SK-N-SH treated with all-trans-retinoic acid at 6 μM for 48 hours (cell line): Measurements from ENCODE around the gene PLCH2.

Source experiments
- ATAC-seq: fragments of 200-7000 bp; cut with Tn5 transposase; 3 replicates; pipeline ENCODE4 v1.9.1; 2020; ENCODE audit warnings: mild to moderate bottlenecking, moderate library complexity
- ARNTL ChIP-seq: fragments of 450-650 bp; formaldehyde crosslinking; IDR thresholded peaks from 2 replicates; pipeline ENCODE4 v1.5.0; 2020; ENCODE audit warnings: low read depth, mild to moderate bottlenecking, moderate library complexity, borderline replicate concordance
- BACH2 ChIP-seq: fragments of 250-450 bp; sonication (Bioruptor Pico); IDR thresholded peaks from 2 replicates; pipeline ENCODE4 v1.9.0; 2021; ENCODE audit warnings: mild to moderate bottlenecking, borderline replicate concordance
- ESRRG ChIP-seq: fragments of 250-450 bp; sonication (Bioruptor Pico); IDR thresholded peaks from 2 replicates; pipeline ENCODE4 v1.6.1; 2021; ENCODE audit warnings: mild to moderate bottlenecking
- GLIS3 ChIP-seq: fragments of 250-450 bp; sonication (Bioruptor Pico); IDR thresholded peaks from 2 replicates; pipeline ENCODE4 v1.5.0; 2020; ENCODE audit warnings: mild to moderate bottlenecking, moderate library complexity
- ISL1 ChIP-seq: fragments of 250-450 bp; sonication (Bioruptor Pico); IDR thresholded peaks from 2 replicates; pipeline ENCODE4 v2.1.2; 2022; ENCODE audit warnings: mild to moderate bottlenecking, moderate library complexity
- OSR1 ChIP-seq: fragments of 250-450 bp; sonication (Bioruptor Pico); IDR thresholded peaks from 2 replicates; pipeline ENCODE4 v1.8.0; 2022; ENCODE audit warnings: moderate library complexity, mild to moderate bottlenecking, inconsistent platforms
- PPARA ChIP-seq: fragments of 250-450 bp; sonication (Bioruptor Pico); IDR thresholded peaks from 2 replicates; pipeline ENCODE4 v1.5.0; 2020; ENCODE audit warnings: mild to moderate bottlenecking, borderline replicate concordance
- RARB ChIP-seq: fragments of 250-450 bp; sonication (Bioruptor Pico); IDR thresholded peaks from 2 replicates; pipeline ENCODE4 v1.8.0; 2021; ENCODE audit warnings: mild to moderate bottlenecking, moderate library complexity
- SNAI2 ChIP-seq: fragments of 250-450 bp; sonication (Bioruptor Pico); IDR thresholded peaks from 2 replicates; pipeline ENCODE4 v1.5.0; 2020; ENCODE audit warnings: mild to moderate bottlenecking, moderate library complexity
- TCF4 ChIP-seq: fragments of 250-450 bp; sonication (Bioruptor Pico); IDR thresholded peaks from 2 replicates; pipeline ENCODE4 v1.8.0; 2021; ENCODE audit warnings: mild to moderate bottlenecking, moderate library complexity, borderline replicate concordance
- ZC3H10 ChIP-seq: fragments of 250-450 bp; sonication (Bioruptor Pico); IDR thresholded peaks from 2 replicates; pipeline ENCODE4 v1.5.1; 2021; ENCODE audit warnings: mild to moderate bottlenecking, moderate library complexity
- ZFP30 ChIP-seq: fragments of 450-650 bp; formaldehyde crosslinking; IDR thresholded peaks from 2 replicates; pipeline ENCODE4 v1.5.0; 2022; ENCODE audit warnings: mild to moderate bottlenecking, moderate library complexity
- ZNF565 ChIP-seq: fragments of 450-650 bp; formaldehyde crosslinking; conservative IDR thresholded peaks from 2 replicates; pipeline ENCODE4 v1.5.0; 2020; ENCODE audit warnings: low read depth, mild to moderate bottlenecking, moderate library complexity
- ZNF70 ChIP-seq: fragments of 450-650 bp; formaldehyde crosslinking; IDR thresholded peaks from 2 replicates; pipeline ENCODE4 v1.5.0; 2020; ENCODE audit warnings: mild to moderate bottlenecking, moderate library complexity
- TF ChIP-seq, protein P1 (sequence below): fragments of 250-450 bp; sonication (Bioruptor Pico); IDR thresholded peaks from 2 replicates; pipeline ENCODE4 v1.8.0; 2020; ENCODE audit warnings: mild to moderate bottlenecking, moderate library complexity, borderline replicate concordance
- TF ChIP-seq, protein P2 (sequence below): fragments of 250-450 bp; sonication (Bioruptor Pico); IDR thresholded peaks from 2 replicates; pipeline ENCODE4 v1.8.0; 2021; ENCODE audit warnings: low read depth, mild to moderate bottlenecking, moderate library complexity, borderline replicate concordance
- TF ChIP-seq, protein P3 (sequence below): fragments of 250-450 bp; sonication (Bioruptor Pico); IDR thresholded peaks from 2 replicates; pipeline ENCODE4 v1.5.1; 2021; ENCODE audit warnings: mild to moderate bottlenecking, moderate library complexity
- TF ChIP-seq, protein P4 (sequence below): fragments of 250-450 bp; sonication (Bioruptor Pico); IDR thresholded peaks from 2 replicates; pipeline ENCODE4 v1.5.1; 2020; ENCODE audit warnings: low read depth, mild to moderate bottlenecking, moderate library complexity
- TF ChIP-seq, protein P5 (sequence below): fragments of 250-450 bp; sonication (Bioruptor Pico); IDR thresholded peaks from 2 replicates; pipeline ENCODE4 v1.5.0; 2020; ENCODE audit warnings: mild to moderate bottlenecking, moderate library complexity

PLCH2 gene

DNA sequence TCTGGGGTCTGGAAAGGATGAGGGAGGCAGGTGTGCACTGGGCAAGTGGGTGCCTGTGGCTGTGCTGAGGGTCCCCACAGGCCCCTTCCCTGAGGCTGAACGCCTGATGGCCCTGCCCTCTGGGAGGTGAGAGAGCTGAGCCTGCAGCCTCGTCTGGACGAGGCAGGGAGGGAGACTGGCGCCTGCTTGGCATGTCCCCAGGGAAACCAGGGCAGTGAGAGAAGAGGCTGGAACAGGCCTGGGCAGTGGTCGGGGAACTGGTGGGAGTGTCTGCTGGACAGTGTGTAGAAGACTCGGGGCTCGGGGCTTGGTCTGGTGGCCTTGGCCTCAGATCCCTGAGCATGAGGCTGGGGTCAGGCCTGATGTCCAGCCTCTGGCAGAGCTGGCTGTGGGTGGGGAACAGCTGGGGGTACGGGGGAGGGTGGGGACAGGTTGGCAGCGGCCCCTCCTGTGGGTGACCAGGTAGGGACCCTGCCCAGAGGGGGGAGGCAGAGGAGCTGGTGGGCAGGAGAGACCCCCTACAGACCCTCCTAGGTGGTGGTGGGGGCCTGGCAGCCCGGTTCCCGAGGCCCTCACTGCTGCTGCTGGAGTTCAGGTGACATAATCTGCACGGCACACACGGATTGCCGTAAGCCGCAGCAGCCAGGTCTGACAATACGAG is 30.8 kb upstream of the PLCH2 start:
- TF ChIP-seq SNAI2 (CRISPR knock-in tag), result no peak
- TF ChIP-seq, protein P1, sequence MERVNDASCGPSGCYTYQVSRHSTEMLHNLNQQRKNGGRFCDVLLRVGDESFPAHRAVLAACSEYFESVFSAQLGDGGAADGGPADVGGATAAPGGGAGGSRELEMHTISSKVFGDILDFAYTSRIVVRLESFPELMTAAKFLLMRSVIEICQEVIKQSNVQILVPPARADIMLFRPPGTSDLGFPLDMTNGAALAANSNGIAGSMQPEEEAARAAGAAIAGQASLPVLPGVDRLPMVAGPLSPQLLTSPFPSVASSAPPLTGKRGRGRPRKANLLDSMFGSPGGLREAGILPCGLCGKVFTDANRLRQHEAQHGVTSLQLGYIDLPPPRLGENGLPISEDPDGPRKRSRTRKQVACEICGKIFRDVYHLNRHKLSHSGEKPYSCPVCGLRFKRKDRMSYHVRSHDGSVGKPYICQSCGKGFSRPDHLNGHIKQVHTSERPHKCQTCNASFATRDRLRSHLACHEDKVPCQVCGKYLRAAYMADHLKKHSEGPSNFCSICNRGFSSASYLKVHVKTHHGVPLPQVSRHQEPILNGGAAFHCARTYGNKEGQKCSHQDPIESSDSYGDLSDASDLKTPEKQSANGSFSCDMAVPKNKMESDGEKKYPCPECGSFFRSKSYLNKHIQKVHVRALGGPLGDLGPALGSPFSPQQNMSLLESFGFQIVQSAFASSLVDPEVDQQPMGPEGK (CRISPR knock-in tag), result no peak
- no peak for TF ChIP-seq ESRRG (CRISPR knock-in tag)
- TF ChIP-seq, protein P2, sequence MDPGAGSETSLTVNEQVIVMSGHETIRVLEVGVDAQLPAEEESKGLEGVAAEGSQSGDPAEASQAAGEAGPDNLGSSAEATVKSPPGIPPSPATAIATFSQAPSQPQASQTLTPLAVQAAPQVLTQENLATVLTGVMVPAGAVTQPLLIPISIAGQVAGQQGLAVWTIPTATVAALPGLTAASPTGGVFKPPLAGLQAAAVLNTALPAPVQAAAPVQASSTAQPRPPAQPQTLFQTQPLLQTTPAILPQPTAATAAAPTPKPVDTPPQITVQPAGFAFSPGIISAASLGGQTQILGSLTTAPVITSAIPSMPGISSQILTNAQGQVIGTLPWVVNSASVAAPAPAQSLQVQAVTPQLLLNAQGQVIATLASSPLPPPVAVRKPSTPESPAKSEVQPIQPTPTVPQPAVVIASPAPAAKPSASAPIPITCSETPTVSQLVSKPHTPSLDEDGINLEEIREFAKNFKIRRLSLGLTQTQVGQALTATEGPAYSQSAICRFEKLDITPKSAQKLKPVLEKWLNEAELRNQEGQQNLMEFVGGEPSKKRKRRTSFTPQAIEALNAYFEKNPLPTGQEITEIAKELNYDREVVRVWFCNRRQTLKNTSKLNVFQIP (CRISPR knock-in tag), result no peak
- TF ChIP-seq RARB (CRISPR knock-in tag), result no peak
- TF ChIP-seq ISL1 (CRISPR knock-in tag), result no peak
- TF ChIP-seq, protein P3, sequence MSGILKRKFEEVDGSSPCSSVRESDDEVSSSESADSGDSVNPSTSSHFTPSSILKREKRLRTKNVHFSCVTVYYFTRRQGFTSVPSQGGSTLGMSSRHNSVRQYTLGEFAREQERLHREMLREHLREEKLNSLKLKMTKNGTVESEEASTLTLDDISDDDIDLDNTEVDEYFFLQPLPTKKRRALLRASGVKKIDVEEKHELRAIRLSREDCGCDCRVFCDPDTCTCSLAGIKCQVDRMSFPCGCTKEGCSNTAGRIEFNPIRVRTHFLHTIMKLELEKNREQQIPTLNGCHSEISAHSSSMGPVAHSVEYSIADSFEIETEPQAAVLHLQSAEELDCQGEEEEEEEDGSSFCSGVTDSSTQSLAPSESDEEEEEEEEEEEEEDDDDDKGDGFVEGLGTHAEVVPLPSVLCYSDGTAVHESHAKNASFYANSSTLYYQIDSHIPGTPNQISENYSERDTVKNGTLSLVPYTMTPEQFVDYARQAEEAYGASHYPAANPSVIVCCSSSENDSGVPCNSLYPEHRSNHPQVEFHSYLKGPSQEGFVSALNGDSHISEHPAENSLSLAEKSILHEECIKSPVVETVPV (CRISPR knock-in tag), result no peak
- TF ChIP-seq OSR1, result no peak
- TF ChIP-seq ZFP30 (CRISPR knock-in tag), result no peak
- no peak for TF ChIP-seq ZNF70 (CRISPR knock-in tag)
- TF ChIP-seq BACH2 (CRISPR knock-in tag), result no peak
- ATAC-seq, result no peak

DNA sequence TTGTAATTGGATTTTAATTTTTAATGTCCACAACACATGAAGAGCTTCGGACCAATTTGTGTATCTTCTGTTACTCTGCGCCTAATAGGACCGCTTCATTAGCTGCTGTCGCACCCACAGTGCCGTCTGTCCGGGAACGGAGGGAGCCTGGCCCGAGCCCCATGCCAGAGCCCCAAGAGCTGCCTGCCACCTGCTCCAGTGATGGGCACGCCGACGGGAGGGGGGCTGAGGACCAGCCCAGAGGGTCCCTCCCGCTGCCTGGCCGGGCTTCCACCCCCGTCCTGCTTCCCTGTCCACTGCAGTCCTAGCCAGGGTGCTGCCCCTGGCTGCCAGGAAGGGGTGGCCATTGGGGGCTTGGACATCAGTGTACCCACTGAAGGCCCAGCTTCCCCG is 30.3 kb upstream of the PLCH2 start:
- ATAC-seq, result no peak
- TF ChIP-seq, protein P4, sequence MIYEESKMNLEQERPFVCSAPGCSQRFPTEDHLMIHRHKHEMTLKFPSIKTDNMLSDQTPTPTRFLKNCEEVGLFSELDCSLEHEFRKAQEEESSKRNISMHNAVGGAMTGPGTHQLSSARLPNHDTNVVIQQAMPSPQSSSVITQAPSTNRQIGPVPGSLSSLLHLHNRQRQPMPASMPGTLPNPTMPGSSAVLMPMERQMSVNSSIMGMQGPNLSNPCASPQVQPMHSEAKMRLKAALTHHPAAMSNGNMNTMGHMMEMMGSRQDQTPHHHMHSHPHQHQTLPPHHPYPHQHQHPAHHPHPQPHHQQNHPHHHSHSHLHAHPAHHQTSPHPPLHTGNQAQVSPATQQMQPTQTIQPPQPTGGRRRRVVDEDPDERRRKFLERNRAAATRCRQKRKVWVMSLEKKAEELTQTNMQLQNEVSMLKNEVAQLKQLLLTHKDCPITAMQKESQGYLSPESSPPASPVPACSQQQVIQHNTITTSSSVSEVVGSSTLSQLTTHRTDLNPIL, result no peak
- TF ChIP-seq GLIS3 (CRISPR knock-in tag), result no peak
- no peak for TF ChIP-seq ISL1 (CRISPR knock-in tag)
- no peak for TF ChIP-seq ZC3H10 (CRISPR knock-in tag)
- no peak for TF ChIP-seq BACH2 (CRISPR knock-in tag)
- TF ChIP-seq ARNTL (CRISPR knock-in tag), result no peak
- TF ChIP-seq PPARA, result no peak

DNA sequence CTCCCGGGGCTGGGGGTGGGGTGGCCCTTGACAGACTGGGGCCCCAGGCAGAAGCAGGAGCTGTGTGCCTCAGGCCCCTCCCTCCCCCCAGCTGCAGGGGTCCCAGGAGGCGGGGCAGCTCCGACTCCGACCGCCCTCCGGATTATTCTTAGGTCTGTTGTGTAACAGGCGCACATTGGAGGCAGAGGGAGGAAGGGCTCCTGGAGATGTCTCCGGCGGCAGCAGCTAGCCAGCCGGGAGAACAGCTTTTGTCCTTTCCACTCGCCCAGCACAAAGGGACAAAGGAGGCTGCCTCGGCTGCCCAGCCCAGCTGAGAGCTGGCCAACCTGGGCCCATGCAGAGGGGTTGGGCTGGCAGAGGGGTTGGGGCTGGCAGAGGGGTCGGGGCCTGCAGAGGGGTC is 29.7 kb upstream of the PLCH2 start:
- no peak for ATAC-seq
- TF ChIP-seq OSR1 (no peak), ZC3H10 (CRISPR knock-in tag) (no peak), TCF4 (CRISPR knock-in tag) (no peak), ZFP30 (CRISPR knock-in tag) (no peak), ZNF565 (CRISPR knock-in tag) (no peak), ESRRG (CRISPR knock-in tag) (no peak), GLIS3 (CRISPR knock-in tag) (no peak), ARNTL (CRISPR knock-in tag) (no peak), RARB (CRISPR knock-in tag) (no peak)
- TF ChIP-seq, protein P2 (CRISPR knock-in tag), result no peak
- TF ChIP-seq, protein P5, sequence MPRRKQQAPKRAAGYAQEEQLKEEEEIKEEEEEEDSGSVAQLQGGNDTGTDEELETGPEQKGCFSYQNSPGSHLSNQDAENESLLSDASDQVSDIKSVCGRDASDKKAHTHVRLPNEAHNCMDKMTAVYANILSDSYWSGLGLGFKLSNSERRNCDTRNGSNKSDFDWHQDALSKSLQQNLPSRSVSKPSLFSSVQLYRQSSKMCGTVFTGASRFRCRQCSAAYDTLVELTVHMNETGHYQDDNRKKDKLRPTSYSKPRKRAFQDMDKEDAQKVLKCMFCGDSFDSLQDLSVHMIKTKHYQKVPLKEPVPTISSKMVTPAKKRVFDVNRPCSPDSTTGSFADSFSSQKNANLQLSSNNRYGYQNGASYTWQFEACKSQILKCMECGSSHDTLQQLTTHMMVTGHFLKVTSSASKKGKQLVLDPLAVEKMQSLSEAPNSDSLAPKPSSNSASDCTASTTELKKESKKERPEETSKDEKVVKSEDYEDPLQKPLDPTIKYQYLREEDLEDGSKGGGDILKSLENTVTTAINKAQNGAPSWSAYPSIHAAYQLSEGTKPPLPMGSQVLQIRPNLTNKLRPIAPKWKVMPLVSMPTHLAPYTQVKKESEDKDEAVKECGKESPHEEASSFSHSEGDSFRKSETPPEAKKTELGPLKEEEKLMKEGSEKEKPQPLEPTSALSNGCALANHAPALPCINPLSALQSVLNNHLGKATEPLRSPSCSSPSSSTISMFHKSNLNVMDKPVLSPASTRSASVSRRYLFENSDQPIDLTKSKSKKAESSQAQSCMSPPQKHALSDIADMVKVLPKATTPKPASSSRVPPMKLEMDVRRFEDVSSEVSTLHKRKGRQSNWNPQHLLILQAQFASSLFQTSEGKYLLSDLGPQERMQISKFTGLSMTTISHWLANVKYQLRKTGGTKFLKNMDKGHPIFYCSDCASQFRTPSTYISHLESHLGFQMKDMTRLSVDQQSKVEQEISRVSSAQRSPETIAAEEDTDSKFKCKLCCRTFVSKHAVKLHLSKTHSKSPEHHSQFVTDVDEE (CRISPR knock-in tag), result no peak
- TF ChIP-seq, protein P1 (CRISPR knock-in tag), result no peak
- TF ChIP-seq, protein P4, result no peak
- TF ChIP-seq, protein P3 (CRISPR knock-in tag), result no peak
- TF ChIP-seq, all 23 proteins: peak for 0
